Cardiac muscle cell (in vitro differentiated cells and primary cell): Measurements from ENCODE around the gene SLC25A38. TPM values are rescaled to one million over a fixed set of nuclear protein-coding genes. Genes with fewer than 3 reads are reported as not detected.
"Not testable (repeated sequence)": the region's sequence is repeated elsewhere in the genome, so short reads cannot be mapped to it uniquely, and the experiment has no call there.

ENCODE experiments used
- DNase-seq, 2 donors: peaks; one replicate each; pipeline versions ENCODE4 v3.0.0 to v3.0.0-alpha.2; 2010 to 2017; ENCODE audit warnings: low read depth in 1 of 2, low spot score in 1 of 2
- H3K27ac ChIP-seq: fragments of 200-600 bp; sonication (generic); 2 replicates; pipeline ENCODE4 v1.5.1; 2016
- H3K27me3 ChIP-seq: fragments of 200-600 bp; sonication (generic); 2 replicates; pipeline ENCODE4 v1.6.0; 2016; ENCODE audit warnings: control low read depth
- H3K36me3 ChIP-seq: fragments of 200-600 bp; sonication (generic); 2 replicates; pipeline ENCODE4 v1.5.1; 2016; ENCODE audit warnings: control low read depth
- H3K4me1 ChIP-seq: fragments of 200-600 bp; sonication (generic); 2 replicates; pipeline ENCODE4 v1.8.1; 2017; ENCODE audit warnings: low read depth, mild to moderate bottlenecking, mixed run types
- H3K4me3 ChIP-seq: fragments of 200-600 bp; sonication (generic); 2 replicates; pipeline ENCODE4 v1.5.1; 2016; ENCODE audit warnings: mild to moderate bottlenecking
- H3K9me3 ChIP-seq: fragments of 200-600 bp; sonication (generic); 2 replicates; pipeline ENCODE4 v1.5.1; 2017; ENCODE audit warnings: low read depth, mild to moderate bottlenecking, control low read depth
- CTCF ChIP-seq: IDR thresholded peaks from 2 replicates; pipeline ENCODE4 v1.5.1; 2012; ENCODE audit warnings: low read depth, mild to moderate bottlenecking, low read length
- polyA plus RNA-seq: library from polyadenylated mRNA; unstranded; fragments of >200 nt; fragmentation: Nextera tagmentation; extraction: Ambion mirVana; gene quantifications from 2 replicates; pipeline ENCODE4 v1.2.1, GENCODE V29; 2016
- total RNA-seq: library from RNA; depleted of rRNA; stranded (reverse); fragments of >200 nt; gene quantifications from 2 replicates; pipeline ENCODE4 v1.2.3, GENCODE V29; 2016

SLC25A38 gene
- total and polyA plus RNA-seq, 2 experiments from 2014 or later, result 21.3 to 29.6 TPM

- H3K36me3 ChIP-seq, result no peaks in the 10 kb centered on the region
- no peaks in the 10 kb centered on the region for H3K27me3 ChIP-seq
- no peak overlapping the region for H3K27ac ChIP-seq
- H3K4me1 ChIP-seq, result no peaks in the 10 kb centered on the region
- H3K4me3 ChIP-seq, result no peak overlapping the region
- TF ChIP-seq CTCF, result no peak
- H3K9me3 ChIP-seq, result no peaks in the 10 kb centered on the region
- DNase-seq, result peak; percentile 23 to 69
Observed at GRCh38 chr3:39362192-39362591, 21.0 kb upstream of the SLC25A38 start.

DNA sequence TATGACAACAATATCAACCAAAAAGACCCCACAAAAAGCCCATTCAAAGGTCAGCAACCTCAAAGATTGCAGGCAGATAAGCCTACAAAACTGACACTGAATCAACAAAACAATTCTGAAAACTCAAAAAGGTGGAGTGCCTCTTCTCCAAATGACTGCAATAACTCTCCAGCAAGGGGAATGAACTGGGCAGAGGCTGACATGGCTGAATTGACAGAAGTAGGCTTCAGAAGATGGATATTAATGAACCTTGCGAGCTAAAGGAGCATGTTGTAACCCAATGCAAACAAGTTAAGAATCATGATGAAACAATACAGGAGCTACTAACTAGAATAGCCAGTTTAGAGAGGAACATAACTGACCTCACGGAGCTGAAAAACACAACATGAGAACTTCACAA lies 20.4 kb upstream of the SLC25A38 start:
- Histone ChIP-seq H3K27me3 (no peaks in the 10 kb centered on the region), H3K4me3 (no peak overlapping the region), H3K4me1 (no peaks in the 10 kb centered on the region), H3K27ac (no peak overlapping the region), H3K9me3 (no peaks in the 10 kb centered on the region), H3K36me3 (no peaks in the 10 kb centered on the region)
- no peak for DNase-seq
- no peak for TF ChIP-seq CTCF

GRCh38 chr3:39370450-39370849 lies 12.7 kb upstream of the SLC25A38 start:
- not testable (repeated sequence) for H3K27me3 ChIP-seq, H3K27ac ChIP-seq, DNase-seq, H3K9me3 ChIP-seq, H3K36me3 ChIP-seq, H3K4me3 ChIP-seq, H3K4me1 ChIP-seq

- TF ChIP-seq CTCF, result no peak
- DNase-seq, result no peak
- no peak overlapping the region for H3K4me3 ChIP-seq
- H3K9me3 ChIP-seq, result no peaks in the 10 kb centered on the region
- H3K27me3 ChIP-seq, result no peaks in the 10 kb centered on the region
- H3K4me1 ChIP-seq, result peaks cover 7% of the 10 kb centered on the region
- H3K27ac ChIP-seq, result no peak overlapping the region
- H3K36me3 ChIP-seq, result no peaks in the 10 kb centered on the region
Observed at GRCh38 chr3:39372833-39373232, 10.3 kb upstream of the SLC25A38 start.

- H3K4me3 ChIP-seq, result no peak overlapping the region
- H3K27ac ChIP-seq, result peak overlapping the region; percentile 20
- TF ChIP-seq CTCF, result no peak
- H3K27me3 ChIP-seq, result no peaks in the 10 kb centered on the region
- no peaks in the 10 kb centered on the region for H3K9me3 ChIP-seq
- H3K4me1 ChIP-seq, result peaks cover 7% of the 10 kb centered on the region
- DNase-seq, result peak in 1 of 2 donors; percentile 44
- no peaks in the 10 kb centered on the region for H3K36me3 ChIP-seq
Observed at GRCh38 chr3:39376959-39377634, 6.1 kb upstream of the SLC25A38 start.

- H3K36me3 ChIP-seq, result no peaks in the 10 kb centered on the region
- peak; percentile 35 to 73 for DNase-seq
- peaks cover 13% of the 10 kb centered on the region for H3K4me1 ChIP-seq
- no peak overlapping the region for H3K27ac ChIP-seq
- H3K4me3 ChIP-seq, result no peak overlapping the region
- peak; percentile 75 for TF ChIP-seq CTCF
- H3K9me3 ChIP-seq, result no peaks in the 10 kb centered on the region
- H3K27me3 ChIP-seq, result no peaks in the 10 kb centered on the region
Observed at GRCh38 chr3:39378088-39378487, 5.1 kb upstream of the SLC25A38 start.
